ENCODE results near the gene THSD7A. TPM values are rescaled to one million over a fixed set of nuclear protein-coding genes. Genes with fewer than 3 reads are reported as not detected.

THSD7A gene, protein sequence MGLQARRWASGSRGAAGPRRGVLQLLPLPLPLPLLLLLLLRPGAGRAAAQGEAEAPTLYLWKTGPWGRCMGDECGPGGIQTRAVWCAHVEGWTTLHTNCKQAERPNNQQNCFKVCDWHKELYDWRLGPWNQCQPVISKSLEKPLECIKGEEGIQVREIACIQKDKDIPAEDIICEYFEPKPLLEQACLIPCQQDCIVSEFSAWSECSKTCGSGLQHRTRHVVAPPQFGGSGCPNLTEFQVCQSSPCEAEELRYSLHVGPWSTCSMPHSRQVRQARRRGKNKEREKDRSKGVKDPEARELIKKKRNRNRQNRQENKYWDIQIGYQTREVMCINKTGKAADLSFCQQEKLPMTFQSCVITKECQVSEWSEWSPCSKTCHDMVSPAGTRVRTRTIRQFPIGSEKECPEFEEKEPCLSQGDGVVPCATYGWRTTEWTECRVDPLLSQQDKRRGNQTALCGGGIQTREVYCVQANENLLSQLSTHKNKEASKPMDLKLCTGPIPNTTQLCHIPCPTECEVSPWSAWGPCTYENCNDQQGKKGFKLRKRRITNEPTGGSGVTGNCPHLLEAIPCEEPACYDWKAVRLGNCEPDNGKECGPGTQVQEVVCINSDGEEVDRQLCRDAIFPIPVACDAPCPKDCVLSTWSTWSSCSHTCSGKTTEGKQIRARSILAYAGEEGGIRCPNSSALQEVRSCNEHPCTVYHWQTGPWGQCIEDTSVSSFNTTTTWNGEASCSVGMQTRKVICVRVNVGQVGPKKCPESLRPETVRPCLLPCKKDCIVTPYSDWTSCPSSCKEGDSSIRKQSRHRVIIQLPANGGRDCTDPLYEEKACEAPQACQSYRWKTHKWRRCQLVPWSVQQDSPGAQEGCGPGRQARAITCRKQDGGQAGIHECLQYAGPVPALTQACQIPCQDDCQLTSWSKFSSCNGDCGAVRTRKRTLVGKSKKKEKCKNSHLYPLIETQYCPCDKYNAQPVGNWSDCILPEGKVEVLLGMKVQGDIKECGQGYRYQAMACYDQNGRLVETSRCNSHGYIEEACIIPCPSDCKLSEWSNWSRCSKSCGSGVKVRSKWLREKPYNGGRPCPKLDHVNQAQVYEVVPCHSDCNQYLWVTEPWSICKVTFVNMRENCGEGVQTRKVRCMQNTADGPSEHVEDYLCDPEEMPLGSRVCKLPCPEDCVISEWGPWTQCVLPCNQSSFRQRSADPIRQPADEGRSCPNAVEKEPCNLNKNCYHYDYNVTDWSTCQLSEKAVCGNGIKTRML (N-terminal part only)
- total RNA-seq, result 54.5 TPM

DNA sequence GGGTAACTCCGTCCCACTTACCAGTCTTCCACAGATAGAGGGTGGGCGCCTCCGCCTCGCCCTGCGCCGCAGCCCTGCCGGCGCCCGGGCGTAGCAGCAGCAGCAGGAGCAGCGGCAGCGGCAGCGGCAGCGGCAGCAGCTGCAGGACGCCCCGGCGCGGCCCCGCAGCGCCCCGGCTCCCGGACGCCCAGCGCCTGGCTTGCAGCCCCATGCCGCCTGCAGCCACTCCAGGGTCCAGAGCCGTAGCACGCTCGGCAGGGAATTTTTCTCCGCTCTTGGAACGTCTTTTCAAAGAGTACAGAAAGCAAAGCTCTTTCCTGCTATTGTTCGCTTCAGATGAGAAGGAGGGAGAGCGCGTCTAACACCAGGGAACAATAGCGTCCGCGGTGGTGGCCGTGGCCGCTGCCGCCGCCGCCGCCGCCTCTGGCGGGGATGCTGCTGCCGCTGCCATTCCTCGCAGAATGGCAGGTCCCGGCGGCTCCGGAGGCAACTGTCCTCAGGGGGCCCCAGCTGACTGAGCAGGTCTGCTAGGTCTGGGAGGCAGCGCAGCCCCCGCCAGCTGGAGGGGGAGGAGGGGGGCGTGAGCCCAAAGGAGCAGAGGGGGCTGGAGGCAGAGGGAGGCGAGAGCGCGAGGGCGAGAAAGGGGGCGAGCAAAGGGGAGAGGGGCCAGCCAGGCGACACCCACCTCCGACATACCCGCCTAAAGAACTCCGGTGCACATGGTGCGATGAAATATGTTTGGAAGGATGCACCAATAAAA is at the start of gene THSD7A:
Gene THSD7A, minus strand, starts transcription at position 463 of the 760 bp plus-strand sequence. Its CDS starts 252 bp downstream, at position 211.

All from metanephros (tissue), 1 donor.